CMK (cell line): ENCODE measurements around the gene TMEM81.

Source experiments
- DNase-seq: peaks from one replicate; pipeline ENCODE4 v3.0.0-alpha.2; 2010; ENCODE audit warnings: low read depth

The TMEM81 gene

DNA sequence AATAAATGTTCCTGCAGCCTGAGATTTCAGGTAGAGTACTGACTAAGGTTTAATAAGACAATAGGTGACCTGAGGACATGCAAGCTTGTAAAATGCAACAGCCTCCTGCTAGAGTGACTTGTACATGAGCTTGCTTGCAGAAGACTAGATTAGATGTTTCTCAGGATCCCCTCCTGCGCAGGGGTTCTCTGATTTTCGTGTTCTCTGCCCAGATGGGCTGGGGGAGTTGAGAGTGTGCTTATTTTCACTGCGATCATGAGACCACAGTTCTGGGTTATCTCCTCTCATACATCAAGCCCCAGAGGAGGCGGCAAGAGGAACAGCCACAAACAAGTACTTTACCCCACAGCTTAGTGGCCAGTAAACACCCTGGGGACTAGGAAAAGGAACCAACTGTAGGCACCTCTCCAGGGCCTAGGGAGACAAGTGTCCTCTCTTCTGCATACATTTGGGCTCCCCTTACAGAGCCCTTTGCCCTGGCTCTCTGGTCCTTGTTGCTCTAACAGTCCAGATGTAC is 8.0 kb downstream of the TMEM81 start:
- DNase-seq: peak; percentile 42

DNA sequence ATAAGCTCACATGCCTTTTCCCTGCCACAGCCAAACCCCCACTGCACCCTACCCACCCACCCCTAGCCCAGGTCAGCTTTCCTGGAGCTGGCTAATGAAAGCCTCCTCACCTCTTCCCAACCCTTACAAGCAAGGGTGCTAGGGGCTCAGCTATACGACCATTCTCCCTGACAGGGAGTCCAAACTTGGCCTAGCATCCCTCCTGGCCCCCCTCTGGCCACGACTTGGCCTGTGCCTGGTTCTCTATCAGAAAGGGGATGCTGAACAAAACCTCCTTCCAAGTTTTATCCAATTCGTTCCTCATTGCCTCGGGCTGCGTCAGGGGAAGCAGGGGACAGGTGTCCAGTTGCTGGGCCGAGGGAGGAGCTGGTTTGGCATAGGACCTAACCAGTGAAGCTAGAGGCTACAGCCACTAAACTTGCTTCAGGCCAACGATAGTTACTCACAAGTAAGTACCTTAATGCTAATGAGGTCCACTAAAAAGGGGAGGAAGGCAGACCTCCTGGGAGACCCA is 8.6 kb downstream of the TMEM81 start:
- DNase-seq: no peak

DNA sequence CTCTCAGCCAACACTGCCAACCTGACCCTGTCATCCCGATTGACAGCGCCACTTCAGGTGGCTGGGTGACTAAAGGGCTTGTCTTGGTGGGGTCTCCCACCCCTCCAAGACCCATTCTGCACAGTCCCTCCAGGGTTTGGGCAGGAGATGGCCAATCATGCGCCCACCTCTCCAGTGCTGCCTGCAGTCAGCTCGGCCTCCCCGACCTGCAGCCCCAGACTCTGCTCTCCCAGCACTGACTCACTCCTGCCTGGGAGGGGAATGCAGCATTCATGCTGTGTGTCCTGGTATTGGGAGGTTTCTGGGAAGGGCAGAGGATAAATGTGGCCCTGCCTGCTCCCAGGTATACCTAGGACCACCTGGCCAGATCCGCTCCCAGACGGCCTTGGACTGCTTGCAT is 9.7 kb downstream of the TMEM81 start:
- no peak for DNase-seq

DNA sequence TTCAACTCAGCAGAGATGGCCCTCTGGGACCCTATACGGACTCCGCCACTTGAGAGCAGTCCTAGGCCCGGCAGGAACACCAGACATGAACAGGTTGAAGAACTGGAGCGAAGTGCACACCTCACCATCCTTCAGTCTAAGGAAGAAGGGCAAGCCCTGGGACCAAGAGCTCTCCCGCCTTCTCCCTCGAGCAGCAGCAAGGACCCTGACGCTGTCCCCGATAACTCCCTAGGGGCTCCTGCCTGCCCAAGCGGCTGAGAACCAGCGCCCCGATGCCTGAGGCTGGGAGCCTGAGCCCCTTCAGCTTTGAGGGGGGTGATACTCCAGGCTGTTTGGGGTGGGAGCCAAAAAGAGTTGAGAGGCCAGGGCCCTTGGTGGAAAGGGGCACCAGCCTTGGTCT is 10.2 kb downstream of the TMEM81 start:
- no peak for DNase-seq

DNA sequence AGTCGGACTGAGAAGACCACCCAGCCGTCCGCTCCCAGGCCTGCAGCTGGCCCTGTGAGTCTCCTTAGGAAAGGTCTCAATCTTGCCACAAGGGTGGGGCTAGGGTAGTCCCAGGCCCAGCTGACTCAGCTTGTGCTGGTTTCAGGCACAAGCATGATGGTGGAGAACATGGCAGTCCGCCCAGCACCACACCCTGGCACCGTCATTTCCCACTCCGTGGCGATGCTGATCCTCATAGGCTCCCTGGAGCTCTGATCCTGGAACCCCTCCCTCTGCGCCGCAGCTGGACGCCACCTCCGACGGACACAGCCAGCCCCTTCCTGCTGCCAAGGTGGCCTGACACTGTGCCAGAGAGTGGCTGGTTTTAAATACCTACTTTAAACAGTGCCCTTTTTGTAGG is 10.7 kb downstream of the TMEM81 start:
- DNase-seq: no peak

DNA sequence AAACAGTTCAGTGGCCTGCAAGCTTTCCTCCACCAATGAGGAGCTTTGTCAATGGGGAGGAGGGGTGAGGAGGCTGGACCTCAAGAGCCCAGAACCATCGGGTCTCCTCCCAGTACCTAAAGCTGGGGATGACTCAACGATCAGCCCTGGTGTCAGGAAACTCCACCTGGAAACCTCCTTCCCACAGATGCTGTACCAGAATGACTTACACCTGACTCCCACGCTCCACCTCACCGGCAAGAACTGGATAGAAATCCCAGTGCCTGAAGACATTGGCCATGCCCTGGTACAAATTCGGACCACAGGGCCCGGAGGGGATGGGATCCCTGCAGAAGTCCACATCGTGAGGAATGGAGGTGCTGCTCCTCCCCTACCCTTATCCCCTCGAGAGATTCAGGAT is 11.4 kb downstream of the TMEM81 start:
- DNase-seq: no peak

DNA sequence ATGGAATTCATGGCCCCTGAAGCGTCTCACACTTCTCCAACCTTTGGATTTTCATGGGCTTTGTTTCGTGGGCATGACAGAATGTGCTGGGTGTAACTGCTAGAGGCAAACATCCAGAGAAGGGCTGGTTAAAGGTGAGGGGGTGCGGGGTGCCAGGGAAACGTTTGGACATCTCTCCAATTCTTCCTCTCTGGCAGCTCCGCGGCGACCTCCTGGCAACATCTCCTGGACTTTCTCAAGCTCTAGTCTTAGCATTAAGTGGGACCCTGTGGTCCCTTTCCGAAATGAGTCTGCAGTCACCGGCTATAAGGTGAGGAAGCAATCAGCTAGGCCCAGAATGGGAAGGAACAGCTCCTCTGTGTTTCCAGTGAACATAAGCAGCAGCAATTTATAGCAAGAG is 12.0 kb downstream of the TMEM81 start:
- DNase-seq: no peak

DNA sequence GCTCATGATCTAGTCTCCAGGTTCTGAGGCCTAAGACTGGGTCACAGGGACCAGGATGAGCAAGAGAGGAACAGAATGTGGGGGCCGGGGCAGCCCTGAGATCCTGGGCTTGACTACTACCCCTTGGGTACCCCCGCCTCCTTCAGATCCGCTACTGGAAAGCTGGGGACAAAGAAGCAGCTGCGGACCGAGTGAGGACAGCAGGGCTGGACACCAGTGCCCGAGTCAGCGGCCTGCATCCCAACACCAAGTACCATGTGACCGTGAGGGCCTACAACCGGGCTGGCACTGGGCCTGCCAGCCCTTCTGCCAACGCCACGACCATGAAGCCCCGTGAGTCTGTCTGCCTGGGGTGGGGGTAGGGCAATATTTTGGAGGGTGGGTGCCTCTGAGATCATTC is 12.5 kb downstream of the TMEM81 start:
- no peak for DNase-seq

DNA sequence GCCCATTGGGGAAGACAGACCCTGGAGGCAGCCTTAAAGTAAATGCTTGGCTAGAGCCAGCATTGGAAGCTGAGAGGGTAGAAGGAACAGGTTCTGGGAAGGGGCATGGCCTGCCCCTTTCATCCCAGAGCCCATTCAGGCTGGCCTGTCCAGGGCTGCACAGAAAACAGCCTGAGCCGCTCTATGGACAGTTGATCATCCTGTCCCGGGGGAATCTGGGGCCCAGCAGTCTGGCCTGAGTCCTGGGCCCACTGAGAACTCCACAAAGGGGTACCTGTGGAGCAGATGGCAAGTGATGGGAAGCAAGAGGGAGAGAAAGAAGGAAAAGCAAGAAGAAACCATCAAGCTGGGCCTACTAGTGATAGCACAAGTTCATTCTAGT is 13.2 kb downstream of the TMEM81 start:
- DNase-seq: no peak

DNA sequence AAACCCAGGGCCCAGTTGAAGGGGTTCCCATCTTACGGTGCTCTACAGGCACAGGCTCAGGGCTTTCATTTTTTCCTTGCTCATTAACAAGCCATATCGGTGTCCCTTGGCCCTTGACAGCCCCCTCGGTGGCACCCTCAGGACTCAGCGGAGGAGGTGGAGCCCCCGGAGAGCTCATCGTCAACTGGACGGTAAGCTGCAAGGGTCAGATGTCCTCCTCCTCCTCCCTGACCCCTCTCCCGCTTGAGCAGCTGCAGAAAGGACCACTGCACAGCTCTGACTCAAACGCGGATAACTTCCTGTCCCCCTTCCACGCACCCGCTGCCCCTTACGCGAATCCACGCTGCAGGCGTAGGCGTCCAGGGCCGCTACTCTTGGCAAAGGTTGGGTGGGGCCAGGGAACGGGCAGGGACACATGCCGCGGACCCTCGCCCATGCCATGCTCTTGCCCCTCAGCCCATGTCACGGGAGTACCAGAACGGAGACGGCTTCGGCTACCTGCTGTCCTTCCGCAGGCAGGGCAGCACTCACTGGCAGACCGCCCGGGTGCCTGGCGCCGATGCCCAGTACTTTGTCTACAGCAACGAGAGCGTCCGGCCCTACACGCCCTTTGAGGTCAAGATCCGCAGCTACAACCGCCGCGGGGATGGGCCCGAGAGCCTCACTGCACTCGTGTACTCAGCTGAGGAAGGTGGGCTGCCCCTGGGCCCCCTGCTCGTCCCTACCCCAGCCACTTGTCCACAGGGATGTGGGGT is 14.7 kb downstream of the TMEM81 start:
- DNase-seq: no peak

DNA sequence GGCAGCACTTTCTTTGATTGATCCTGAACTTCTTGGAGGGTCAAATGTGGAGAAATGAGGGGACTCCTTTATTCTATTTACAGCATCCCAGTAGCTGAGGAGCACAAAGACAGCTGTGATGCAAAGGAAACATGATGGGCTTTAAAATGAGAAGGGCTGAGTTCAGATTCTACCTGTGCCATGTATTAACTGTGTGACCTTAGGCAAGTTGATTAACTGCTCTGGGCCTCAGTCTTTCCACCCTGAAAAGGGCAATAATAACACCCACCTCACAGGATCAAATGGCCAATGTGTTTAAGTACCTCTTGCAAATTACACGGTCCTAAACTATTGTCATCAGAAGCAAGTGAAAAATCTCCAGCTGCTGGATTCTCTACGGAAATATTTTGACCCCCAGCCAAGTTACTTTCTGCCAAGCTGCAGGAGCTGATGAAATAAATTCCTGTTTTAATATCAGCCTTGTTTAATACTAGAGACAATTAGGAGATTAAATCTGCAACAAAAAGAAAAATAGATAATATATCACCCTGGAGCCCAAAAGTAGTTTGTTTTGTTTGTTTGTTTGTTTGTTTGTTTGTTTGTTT is 15.7 kb downstream of the TMEM81 start:
- no peak for DNase-seq

DNA sequence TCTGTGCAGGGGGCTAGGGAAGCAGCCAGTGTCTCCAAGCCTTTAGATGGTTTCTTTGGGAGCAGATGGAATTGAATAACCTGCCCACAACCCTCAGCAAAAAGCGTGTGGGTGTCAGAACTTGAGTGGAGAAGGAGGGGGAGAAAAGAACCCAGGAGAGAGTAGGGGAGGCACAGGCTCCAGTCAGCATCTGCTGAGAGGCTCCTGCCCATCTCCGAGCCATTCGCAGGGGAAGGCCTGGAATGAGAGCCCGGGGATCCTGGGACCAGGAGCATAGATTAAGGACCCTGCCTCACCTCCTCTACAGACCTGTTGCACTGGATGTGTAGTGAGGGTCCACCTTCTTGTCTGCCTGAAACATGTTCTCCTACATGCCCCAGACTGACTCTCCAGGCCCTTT is 16.3 kb downstream of the TMEM81 start:
- no peak for DNase-seq

DNA sequence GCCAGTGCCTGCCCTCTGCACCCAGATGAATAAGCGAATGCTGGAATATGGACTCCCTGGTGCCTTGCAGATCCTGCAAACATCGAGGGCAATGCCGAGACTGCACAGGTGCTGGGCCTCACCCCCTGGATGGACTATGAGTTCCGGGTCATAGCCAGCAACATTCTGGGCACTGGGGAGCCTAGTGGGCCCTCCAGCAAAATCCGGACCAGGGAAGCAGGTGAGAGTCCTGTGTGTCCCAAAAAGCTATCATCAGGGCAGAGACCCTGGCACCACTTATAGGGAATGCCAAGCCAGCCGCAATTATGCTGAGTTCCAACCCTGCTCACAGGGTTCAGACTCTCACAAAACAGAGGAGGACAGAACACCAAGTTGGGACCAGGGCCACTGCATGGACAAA is 17.2 kb downstream of the TMEM81 start:
- DNase-seq: no peak

DNA sequence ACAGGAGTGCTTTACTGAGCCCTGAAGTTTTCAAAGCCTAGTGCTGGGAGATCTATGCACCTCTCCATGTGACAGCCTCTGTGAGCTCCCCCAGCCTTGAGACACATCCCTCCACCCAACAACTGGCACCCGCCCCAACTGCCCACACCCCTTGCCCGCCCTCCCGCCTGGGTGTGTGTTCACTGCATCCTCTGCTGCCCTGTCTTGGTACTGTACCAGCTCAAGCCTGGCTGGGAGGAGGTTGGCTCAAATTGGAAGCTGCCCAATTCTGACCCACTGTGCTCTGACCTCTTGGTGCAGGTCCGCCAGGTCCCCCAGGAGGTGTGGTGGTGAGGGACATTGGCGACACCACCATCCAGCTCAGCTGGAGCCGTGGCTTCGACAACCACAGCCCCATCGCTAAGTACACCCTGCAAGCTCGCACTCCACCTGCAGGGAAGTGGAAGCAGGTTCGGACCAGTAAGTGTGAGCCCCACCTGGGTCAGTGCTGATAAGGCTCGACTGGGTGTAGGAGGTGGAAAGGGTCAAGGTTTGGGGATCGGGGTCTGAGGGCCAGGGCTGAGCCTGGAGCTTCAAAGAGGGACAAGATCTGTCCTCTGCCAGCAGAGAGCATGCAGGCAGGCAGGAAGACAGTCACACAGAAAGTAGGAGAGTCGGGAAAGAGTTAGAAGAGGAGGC is 18.0 kb downstream of the TMEM81 start:
- DNase-seq: no peak

DNA sequence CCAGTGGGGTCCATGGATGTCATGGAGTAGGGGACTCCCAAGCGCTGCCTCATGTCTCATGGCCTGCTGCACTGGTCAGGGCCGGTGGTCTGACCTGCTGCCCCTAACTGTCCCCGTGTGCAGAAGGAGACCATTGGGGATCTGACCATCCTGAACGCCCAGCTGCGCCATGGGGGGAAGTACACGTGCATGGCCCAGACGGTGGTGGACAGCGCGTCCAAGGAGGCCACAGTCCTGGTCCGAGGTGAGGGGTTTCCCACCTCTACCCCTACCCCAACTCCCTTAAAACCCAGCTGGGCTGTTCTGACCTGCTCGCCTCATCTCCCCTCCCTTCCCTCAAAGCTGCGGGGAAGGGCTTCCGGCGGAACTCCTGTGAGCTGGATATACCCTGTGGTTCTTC is 18.6 kb downstream of the TMEM81 start:
- DNase-seq: no peak

DNA sequence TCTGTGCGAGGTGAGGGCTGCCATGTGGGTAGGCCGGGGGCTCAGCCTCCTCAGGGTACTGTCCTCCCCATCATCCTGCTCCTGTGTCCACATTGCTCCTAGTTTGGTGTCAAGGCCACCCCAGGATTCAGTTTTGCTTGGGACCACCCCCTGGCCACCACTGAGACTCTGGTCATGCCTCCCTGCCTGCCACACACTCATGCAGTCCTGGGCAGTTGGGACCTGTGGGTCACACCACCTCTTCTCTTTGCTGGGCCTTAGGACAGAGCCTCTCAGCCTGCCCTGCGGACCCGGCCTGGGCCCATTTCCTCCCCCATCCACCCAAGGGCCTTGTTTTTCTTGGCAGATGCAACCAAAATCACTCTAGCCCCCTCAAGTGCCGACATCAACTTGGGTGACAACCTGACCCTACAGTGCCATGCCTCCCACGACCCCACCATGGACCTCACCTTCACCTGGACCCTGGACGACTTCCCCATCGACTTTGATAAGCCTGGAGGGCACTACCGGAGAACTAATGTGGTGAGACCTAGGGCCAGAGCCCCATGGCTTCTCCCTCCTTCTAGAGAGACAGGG is 19.4 kb downstream of the TMEM81 start:
- no peak for DNase-seq

DNA sequence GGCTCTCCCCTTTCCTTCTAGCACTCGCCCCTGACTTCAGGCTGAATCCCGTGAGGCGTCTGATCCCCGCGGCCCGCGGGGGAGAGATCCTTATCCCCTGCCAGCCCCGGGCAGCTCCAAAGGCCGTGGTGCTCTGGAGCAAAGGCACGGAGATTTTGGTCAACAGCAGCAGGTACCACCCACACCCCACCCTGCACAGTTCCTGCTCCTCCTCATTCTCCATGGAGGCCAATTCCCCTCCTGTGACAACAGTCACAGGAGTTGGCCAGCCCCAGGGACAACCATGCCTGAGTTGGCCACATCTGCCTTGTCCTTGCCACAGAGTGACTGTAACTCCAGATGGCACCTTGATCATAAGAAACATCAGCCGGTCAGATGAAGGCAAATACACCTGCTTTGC is 20.0 kb downstream of the TMEM81 start:
- no peak for DNase-seq

DNA sequence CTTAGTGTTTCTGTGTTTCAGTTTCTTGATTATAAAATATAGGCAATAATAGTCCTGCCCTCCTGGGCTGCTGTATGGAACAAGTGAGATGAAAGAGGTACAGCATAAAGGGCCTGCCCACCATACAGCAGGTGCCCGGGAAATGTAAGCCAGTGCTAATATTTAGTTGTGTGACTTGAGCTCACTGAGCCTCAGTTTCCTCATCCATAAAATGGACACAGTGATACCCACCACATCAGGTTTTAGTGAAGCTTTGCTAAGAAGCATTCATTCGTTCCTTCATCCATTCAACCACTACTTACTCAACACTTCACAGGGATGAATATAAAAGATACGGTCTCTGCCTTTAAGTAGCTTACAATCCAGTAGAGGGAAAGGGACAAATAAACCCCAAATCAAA is 21.4 kb downstream of the TMEM81 start:
- DNase-seq: no peak

DNA sequence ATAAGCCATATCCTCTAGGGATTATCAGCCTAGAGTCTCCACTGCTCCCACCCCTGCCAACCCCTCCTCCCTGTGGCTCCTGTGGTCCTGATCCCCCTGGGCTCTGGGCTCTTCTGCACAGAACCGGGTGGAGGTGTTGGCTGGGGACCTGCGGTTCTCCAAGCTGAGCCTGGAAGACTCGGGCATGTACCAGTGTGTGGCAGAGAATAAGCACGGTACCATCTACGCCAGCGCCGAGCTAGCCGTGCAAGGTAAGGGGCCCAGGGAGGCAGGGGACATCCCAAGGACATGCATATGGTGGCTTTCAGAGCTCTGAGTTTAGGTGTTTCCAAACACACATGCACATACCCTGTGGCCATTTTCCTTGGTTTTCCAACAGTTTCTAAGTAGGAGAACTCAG is 21.9 kb downstream of the TMEM81 start:
- DNase-seq: no peak

DNA sequence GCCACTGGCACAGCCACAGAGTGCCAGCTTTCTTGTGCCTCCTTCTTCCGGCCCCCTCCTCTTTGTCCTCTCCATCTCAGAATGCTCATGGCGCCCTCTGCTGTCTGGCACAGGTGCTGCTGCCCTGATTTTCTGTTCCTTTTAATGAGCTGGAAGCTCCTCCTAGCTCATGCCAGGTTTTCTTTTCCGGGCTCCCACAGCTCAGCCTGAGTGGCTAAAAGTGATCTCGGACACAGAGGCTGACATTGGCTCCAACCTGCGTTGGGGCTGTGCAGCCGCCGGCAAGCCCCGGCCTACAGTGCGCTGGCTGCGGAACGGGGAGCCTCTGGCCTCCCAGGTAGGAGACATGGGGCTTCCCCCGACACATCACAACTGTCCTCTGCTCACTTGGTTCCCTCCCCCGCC is 22.6 kb downstream of the TMEM81 start:
- peak; percentile 42 for DNase-seq

DNA sequence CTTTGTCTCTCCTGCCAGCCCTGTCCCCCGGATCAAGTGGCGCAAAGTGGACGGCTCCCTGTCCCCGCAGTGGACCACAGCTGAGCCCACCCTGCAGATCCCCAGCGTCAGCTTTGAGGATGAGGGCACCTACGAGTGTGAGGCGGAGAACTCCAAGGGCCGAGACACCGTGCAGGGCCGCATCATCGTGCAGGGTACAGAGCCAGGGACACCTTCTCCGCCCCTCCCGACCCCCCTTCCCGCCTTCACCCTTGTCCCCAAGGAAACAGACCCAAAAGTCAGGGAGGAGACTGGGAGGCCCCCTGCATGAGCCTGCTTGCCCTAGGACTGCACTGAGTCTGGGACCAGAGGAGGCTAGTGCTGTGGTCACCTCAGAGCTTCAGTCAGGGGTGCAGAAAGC is 23.0 kb downstream of the TMEM81 start:
- DNase-seq: no peak

DNA sequence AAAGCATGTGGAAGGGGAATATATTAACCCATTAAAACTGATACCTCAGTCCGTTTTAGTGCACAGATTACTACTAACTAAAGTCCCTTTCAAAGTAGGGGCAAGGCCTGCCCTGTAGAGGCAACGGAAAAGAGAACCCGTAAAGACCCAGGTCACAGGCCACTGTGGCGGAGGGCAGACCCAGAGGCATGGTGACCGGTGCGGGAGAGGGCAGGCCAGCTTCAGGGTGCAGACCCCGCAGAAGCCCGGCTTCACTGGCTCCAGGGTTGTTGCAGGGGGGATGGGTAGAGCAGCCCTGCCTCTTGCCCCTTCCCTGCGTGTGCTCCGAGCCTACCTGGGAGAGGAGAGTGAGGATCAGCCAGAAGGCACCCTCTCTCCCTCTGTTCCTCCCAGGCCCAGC is 23.5 kb downstream of the TMEM81 start:
- no peak for DNase-seq

DNA sequence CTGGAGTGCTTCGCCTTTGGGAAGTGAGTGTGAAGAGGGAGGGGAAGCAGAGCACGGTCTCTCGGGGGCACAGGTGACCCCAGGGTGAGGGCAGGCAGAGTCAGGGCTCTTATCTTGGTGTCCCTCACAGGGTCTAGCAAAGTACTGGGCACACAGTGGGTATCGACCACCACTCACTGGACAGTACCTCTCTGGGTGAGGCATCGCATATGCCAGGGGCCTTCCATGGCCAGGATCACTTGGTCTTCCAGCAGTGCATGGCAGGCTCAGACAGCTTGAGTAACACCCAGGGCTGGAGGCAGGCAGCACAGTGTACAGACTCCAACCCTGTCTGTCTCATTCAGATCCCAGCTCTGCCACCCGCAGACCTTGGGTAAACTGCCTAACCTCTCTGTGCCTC is 24.6 kb downstream of the TMEM81 start:
- DNase-seq: no peak
